ENCODE data around the gene PGBD5. TPM values are rescaled to one million over a fixed set of nuclear protein-coding genes. Genes with fewer than 3 reads are reported as not detected.

PGBD5 gene
- total and polyA plus RNA-seq, 2 experiments from 2014 or later, result 0.40 to 1.2 TPM

- DNase-seq (ENCODE audit: low read depth in 1 of 2, low spot score in 1 of 2), result no peak
- no peak overlapping the region for H3K4me3 ChIP-seq
- H3K4me1 ChIP-seq (ENCODE audit: low read depth), result no peaks in the 10 kb centered on the region
- H3K27ac ChIP-seq, result no peak overlapping the region
- H3K36me3 ChIP-seq, result no peaks in the 10 kb centered on the region
- H3K27me3 ChIP-seq, result no peaks in the 10 kb centered on the region
- TF ChIP-seq, protein P1, sequence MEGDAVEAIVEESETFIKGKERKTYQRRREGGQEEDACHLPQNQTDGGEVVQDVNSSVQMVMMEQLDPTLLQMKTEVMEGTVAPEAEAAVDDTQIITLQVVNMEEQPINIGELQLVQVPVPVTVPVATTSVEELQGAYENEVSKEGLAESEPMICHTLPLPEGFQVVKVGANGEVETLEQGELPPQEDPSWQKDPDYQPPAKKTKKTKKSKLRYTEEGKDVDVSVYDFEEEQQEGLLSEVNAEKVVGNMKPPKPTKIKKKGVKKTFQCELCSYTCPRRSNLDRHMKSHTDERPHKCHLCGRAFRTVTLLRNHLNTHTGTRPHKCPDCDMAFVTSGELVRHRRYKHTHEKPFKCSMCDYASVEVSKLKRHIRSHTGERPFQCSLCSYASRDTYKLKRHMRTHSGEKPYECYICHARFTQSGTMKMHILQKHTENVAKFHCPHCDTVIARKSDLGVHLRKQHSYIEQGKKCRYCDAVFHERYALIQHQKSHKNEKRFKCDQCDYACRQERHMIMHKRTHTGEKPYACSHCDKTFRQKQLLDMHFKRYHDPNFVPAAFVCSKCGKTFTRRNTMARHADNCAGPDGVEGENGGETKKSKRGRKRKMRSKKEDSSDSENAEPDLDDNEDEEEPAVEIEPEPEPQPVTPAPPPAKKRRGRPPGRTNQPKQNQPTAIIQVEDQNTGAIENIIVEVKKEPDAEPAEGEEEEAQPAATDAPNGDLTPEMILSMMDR (IDR thresholded peaks at IDR 0.05; ENCODE audit: low read depth, low read length), result no peak
- no peaks in the 10 kb centered on the region for H3K9me3 ChIP-seq (ENCODE audit: low read depth)
Measured at GRCh38 chr1:230366504-230366915, 59.6 kb downstream of the PGBD5 start.

- Histone ChIP-seq H3K4me1 (ENCODE audit: low read depth) (no peaks in the 10 kb centered on the region), H3K9me3 (ENCODE audit: low read depth) (no peaks in the 10 kb centered on the region), H3K27ac (no peak overlapping the region), H3K27me3 (no peaks in the 10 kb centered on the region), H3K4me3 (no peak overlapping the region), H3K36me3 (no peaks in the 10 kb centered on the region)
- TF ChIP-seq, protein P1 (IDR thresholded peaks at IDR 0.05; ENCODE audit: low read depth, low read length), result no peak
- DNase-seq (ENCODE audit: low read depth in 1 of 2, low spot score in 1 of 2), result no peak
Measured at GRCh38 chr1:230365723-230366307, 60.3 kb downstream of the PGBD5 start.

- Histone ChIP-seq H3K27ac (no peak overlapping the region), H3K36me3 (no peaks in the 10 kb centered on the region), H3K4me1 (ENCODE audit: low read depth) (no peaks in the 10 kb centered on the region), H3K9me3 (ENCODE audit: low read depth) (no peaks in the 10 kb centered on the region), H3K27me3 (no peaks in the 10 kb centered on the region), H3K4me3 (no peak overlapping the region)
- TF ChIP-seq, protein P1 (IDR thresholded peaks at IDR 0.05; ENCODE audit: low read depth, low read length), result no peak
- no peak for DNase-seq (ENCODE audit: low read depth in 1 of 2, low spot score in 1 of 2)
Measured at GRCh38 chr1:230362949-230363348, 63.2 kb downstream of the PGBD5 start.

DNA sequence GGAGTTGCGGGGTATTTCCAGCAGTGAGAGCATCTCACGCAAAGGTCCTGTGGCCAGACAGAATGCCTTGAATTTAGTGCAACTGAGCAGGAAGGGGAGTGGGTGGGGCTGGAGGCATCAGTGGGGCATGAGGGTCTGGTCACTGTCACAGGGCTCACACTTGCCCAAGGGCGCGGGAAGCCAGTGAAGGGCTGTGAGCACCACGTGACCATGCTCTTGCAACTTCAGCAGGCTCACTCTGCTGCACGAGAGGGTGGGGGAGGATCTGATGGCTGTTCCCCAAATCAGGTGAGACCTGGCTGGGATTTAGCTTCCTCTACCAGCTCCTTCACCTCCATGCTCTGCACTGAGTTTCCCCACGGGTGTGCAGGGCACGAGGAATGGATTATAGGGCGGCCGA lies 64.2 kb downstream of the PGBD5 start:
- DNase-seq (ENCODE audit: low read depth in 1 of 2, low spot score in 1 of 2), result no peak
- H3K9me3 ChIP-seq (ENCODE audit: low read depth), result no peaks in the 10 kb centered on the region
- H3K36me3 ChIP-seq, result no peaks in the 10 kb centered on the region
- TF ChIP-seq, protein P1 (IDR thresholded peaks at IDR 0.05; ENCODE audit: low read depth, low read length), result no peak
- H3K4me3 ChIP-seq, result no peak overlapping the region
- H3K27ac ChIP-seq, result no peak overlapping the region
- H3K4me1 ChIP-seq (ENCODE audit: low read depth), result no peaks in the 10 kb centered on the region
- H3K27me3 ChIP-seq, result no peaks in the 10 kb centered on the region

DNA sequence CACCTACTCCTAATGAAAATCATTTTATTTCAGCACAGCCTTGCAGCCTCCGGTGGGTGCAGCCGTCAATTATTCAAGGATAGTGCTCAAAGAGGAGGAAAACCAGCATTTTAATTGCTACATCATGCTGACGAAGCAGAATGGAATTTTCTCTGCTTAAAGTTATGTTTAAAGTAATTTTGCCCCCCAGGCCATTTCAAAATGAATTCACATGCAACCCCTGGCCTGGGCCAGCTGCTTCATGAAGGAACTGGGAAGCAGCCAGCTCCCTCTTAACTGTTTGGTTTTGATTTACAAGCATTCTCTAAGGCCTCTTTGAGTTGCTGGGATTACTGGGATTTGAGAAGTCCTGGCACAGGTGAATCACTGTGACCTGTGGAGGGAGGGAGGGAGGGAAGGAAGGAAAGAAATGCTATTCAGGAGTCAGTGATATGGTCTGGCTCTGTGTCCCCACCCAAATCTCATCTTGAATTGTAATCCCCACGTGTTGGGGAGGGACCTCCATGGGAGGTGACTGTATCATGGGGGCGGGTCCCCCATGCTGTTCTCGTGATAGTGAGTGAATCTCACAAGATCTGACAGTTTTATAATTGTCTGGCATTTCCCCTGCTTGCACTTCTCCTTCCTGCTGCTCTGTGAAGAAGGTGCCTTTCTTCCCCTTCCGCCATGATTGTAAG lies 66.0 kb downstream of the PGBD5 start:
- DNase-seq (ENCODE audit: low read depth in 1 of 2, low spot score in 1 of 2), result peak in 1 of 2 donors; percentile 27
- no peaks in the 10 kb centered on the region for H3K9me3 ChIP-seq (ENCODE audit: low read depth)
- TF ChIP-seq, protein P1 (IDR thresholded peaks at IDR 0.05; ENCODE audit: low read depth, low read length), result no peak
- no peaks in the 10 kb centered on the region for H3K27me3 ChIP-seq
- H3K27ac ChIP-seq, result no peak overlapping the region
- H3K4me1 ChIP-seq (ENCODE audit: low read depth), result no peaks in the 10 kb centered on the region
- H3K4me3 ChIP-seq, result no peak overlapping the region
- no peaks in the 10 kb centered on the region for H3K36me3 ChIP-seq
